ENCODE data around the gene AK8.

The AK8 gene

DNA sequence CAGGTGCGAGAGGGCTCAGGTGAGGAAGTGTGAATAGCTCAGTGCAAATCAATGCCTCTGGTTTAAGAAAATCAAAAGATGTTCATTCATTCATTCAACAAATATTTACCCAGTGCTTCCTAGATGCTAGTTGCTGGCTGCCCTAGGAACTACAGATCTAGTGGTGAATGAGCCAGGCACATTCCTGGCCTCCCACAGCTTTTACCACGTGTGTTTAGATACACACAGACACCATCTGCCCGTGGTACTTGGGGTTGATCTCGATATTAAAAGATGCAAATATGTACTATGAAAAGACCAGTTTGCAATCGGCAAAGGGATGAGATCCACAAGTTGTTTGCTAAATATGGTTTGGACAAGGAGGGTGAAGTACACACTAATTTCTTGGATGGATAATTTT is 129.6 kb downstream of the AK8 start:
- Histone ChIP-seq H3K79me2 (ENCODE audit: insufficient read depth, low read length) (no peaks in the 10 kb centered on the region), H3K36me3 (ENCODE audit: insufficient read depth, low read length) (no peaks in the 10 kb centered on the region), H3K27me3 (ENCODE audit: insufficient read depth, low read length, poor library complexity, severe bottlenecking) (no peaks in the 10 kb centered on the region), H3K9ac (ENCODE audit: low read depth, low read length, poor library complexity, severe bottlenecking) (no peak overlapping the region), H2AFZ (ENCODE audit: low read length) (no peak overlapping the region), H3K4me3 (ENCODE audit: low read length, poor library complexity, severe bottlenecking) (no peak overlapping the region), H4K20me1 (ENCODE audit: insufficient read depth, low read length, poor library complexity, severe bottlenecking) (no peaks in the 10 kb centered on the region), H3K4me1 (ENCODE audit: insufficient read depth, low read length, poor library complexity, severe bottlenecking) (no peaks in the 10 kb centered on the region), H3K9me2 (replicated peaks; ENCODE audit: low read depth, low read length) (no peaks in the 10 kb centered on the region), H3F3A (ENCODE audit: low read depth) (no peaks in the 10 kb centered on the region), H3K4me2 (ENCODE audit: low read depth, low read length, poor library complexity, severe bottlenecking) (no peak overlapping the region), H3K9me3 (ENCODE audit: insufficient read depth, low read depth, low read length) (no peaks in the 10 kb centered on the region)
- TF ChIP-seq, protein P1, sequence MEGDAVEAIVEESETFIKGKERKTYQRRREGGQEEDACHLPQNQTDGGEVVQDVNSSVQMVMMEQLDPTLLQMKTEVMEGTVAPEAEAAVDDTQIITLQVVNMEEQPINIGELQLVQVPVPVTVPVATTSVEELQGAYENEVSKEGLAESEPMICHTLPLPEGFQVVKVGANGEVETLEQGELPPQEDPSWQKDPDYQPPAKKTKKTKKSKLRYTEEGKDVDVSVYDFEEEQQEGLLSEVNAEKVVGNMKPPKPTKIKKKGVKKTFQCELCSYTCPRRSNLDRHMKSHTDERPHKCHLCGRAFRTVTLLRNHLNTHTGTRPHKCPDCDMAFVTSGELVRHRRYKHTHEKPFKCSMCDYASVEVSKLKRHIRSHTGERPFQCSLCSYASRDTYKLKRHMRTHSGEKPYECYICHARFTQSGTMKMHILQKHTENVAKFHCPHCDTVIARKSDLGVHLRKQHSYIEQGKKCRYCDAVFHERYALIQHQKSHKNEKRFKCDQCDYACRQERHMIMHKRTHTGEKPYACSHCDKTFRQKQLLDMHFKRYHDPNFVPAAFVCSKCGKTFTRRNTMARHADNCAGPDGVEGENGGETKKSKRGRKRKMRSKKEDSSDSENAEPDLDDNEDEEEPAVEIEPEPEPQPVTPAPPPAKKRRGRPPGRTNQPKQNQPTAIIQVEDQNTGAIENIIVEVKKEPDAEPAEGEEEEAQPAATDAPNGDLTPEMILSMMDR (conservative IDR thresholded peaks at IDR 0.05; ENCODE audit: low read length): no peak
- TF ChIP-seq EZH2phosphoT487 (IDR thresholded peaks at IDR 0.05; ENCODE audit: borderline replicate concordance): no peak

DNA sequence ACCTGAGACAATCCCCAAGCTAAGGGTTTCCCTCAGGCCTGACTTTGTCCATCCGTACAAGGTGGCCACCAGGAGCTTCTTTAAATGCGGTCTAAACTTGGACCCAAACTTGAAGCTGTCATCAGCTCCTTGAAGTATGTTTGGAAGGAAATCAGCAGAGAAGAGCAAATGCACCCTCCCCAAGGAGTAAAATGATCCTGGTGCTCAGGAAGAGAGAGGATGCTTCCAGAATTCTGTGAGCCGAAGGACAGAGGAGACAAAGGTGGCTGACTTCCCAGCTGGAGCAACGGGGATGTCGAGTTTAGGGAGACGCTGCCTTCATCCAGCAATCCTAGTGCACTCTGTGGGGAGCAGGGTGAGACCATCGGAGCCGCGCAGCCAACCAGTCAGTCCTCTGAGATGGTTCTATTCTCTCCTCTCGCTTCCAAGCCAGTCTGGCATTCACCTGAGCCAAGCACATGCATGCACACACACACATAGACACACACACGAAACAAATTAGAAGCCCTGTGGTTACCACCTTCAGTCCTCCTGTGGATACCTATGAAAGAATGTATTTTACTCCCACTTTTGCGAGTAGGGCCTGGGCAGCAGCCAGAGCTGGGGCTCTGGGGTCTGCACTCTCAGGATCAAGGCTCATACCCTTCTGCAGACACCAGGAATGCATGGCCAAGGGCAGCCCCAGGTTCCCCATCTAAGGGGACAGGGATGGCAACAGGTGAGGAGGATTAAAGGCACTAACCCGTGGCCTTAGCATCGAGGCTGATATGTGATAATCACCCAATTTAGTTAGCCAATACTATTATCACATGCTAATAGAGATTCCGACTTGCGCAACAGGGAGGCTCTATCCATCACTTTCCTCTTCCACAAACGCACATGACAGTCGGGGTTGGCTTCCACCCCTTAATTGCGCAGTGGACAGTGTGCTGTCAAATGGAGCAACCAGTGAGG is 132.1 kb downstream of the AK8 start:
- H4K20me1 ChIP-seq (ENCODE audit: insufficient read depth, low read length, poor library complexity, severe bottlenecking): no peaks in the 10 kb centered on the region
- no peaks in the 10 kb centered on the region for H3K36me3 ChIP-seq (ENCODE audit: insufficient read depth, low read length)
- H3K9ac ChIP-seq (ENCODE audit: low read depth, low read length, poor library complexity, severe bottlenecking): no peak overlapping the region
- no peak overlapping the region for H2AFZ ChIP-seq (ENCODE audit: low read length)
- no peaks in the 10 kb centered on the region for H3K79me2 ChIP-seq (ENCODE audit: insufficient read depth, low read length)
- H3K4me3 ChIP-seq (ENCODE audit: low read length, poor library complexity, severe bottlenecking): no peak overlapping the region
- no peaks in the 10 kb centered on the region for H3F3A ChIP-seq (ENCODE audit: low read depth)
- H3K4me1 ChIP-seq (ENCODE audit: insufficient read depth, low read length, poor library complexity, severe bottlenecking): no peaks in the 10 kb centered on the region
- no peak overlapping the region for H3K4me2 ChIP-seq (ENCODE audit: low read depth, low read length, poor library complexity, severe bottlenecking)
- no peak for TF ChIP-seq EZH2phosphoT487 (IDR thresholded peaks at IDR 0.05; ENCODE audit: borderline replicate concordance)
- TF ChIP-seq, protein P1 (conservative IDR thresholded peaks at IDR 0.05; ENCODE audit: low read length): no peak
- no peaks in the 10 kb centered on the region for H3K9me3 ChIP-seq (ENCODE audit: insufficient read depth, low read depth, low read length)
- no peaks in the 10 kb centered on the region for H3K27me3 ChIP-seq (ENCODE audit: insufficient read depth, low read length, poor library complexity, severe bottlenecking)
- no peaks in the 10 kb centered on the region for H3K9me2 ChIP-seq (replicated peaks; ENCODE audit: low read depth, low read length)

DNA sequence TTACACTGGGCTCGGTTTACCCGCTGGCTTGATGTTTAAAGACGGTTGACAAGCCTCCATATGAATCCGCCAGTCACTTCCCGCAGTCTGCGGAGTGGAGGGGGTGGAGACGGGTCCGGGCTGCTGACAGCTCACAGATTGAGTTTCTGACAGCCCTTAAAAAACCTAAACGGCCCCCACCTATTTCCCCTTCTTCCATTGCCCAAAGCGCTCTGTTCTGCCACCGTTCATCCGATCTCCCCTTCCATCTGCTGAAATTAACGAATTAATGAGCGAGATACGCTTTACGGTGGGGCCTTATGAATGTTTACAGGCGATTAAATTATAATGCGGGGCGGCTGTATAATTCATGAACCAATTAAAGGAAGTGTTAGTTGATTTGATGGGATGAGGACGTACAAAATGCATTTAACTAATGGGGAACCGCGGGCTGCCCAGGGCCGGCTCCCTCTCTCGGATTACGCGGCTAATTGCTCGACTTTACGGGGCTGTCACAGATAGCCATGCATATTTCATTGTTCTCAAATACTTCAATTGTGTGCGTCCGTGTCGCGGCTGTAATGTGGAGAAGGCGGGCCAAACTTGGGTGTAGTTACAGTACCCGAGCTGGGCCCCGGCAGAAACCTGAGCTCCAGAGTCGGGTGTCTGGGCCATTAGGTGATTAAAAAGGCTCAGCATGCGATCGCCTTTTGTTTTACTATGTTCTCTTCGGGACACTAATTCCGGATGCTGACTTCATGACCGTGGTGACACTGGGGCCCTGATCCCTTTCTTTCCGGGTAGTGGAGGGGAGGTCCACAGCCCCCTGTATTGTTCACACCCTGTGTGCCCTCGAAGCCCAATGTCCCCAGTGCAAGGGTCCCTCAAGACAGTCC is 133.0 kb downstream of the AK8 start:
- Histone ChIP-seq H3K27me3 (ENCODE audit: insufficient read depth, low read length, poor library complexity, severe bottlenecking) (no peaks in the 10 kb centered on the region), H3K4me3 (ENCODE audit: low read length, poor library complexity, severe bottlenecking) (no peak overlapping the region), H3K4me2 (ENCODE audit: low read depth, low read length, poor library complexity, severe bottlenecking) (no peak overlapping the region)

More for the DNA sequence above, 133.0 kb downstream of the AK8 start:
- Histone ChIP-seq H3K9me3 (ENCODE audit: insufficient read depth, low read depth, low read length) (no peaks in the 10 kb centered on the region), H3K79me2 (ENCODE audit: insufficient read depth, low read length) (no peaks in the 10 kb centered on the region), H4K20me1 (ENCODE audit: insufficient read depth, low read length, poor library complexity, severe bottlenecking) (no peaks in the 10 kb centered on the region), H3F3A (ENCODE audit: low read depth) (no peaks in the 10 kb centered on the region), H3K9me2 (replicated peaks; ENCODE audit: low read depth, low read length) (no peaks in the 10 kb centered on the region), H3K4me1 (ENCODE audit: insufficient read depth, low read length, poor library complexity, severe bottlenecking) (no peaks in the 10 kb centered on the region), H3K36me3 (ENCODE audit: insufficient read depth, low read length) (no peaks in the 10 kb centered on the region), H3K9ac (ENCODE audit: low read depth, low read length, poor library complexity, severe bottlenecking) (no peak overlapping the region), H2AFZ (ENCODE audit: low read length) (no peak overlapping the region)
- TF ChIP-seq, protein P1 (conservative IDR thresholded peaks at IDR 0.05; ENCODE audit: low read length): no peak
- no peak for TF ChIP-seq EZH2phosphoT487 (IDR thresholded peaks at IDR 0.05; ENCODE audit: borderline replicate concordance)

Measured in Loucy (cell line).